Lung (tissue), 12 donors: ENCODE data around the gene H2AZ2. TPM values are rescaled to one million over a fixed set of nuclear protein-coding genes. Genes with fewer than 3 reads are reported as not detected.

ENCODE experiments used
- ATAC-seq: fragments of 200-7000 bp; cut with Tn5 transposase; one replicate; pipeline ENCODE4 v1.9.1; 2020; ENCODE audit warnings: moderate number of reproducible peaks; ENCODE audit not compliant: insufficient read depth, low FRiP score
- DNase-seq, 3 donors: peaks; one replicate each; pipeline ENCODE4 v3.0.0-alpha.2; 2013 to 2017
- H3K27ac ChIP-seq, 2 donors: one replicate each; pipeline ENCODE4 v1.5.1; 2013; ENCODE audit warnings: mild to moderate bottlenecking in 2 of 2, moderate library complexity in 2 of 2, control low read depth in 1 of 2, inconsistent platforms in 1 of 2, low read depth in 1 of 2, low read length in 1 of 2
- H3K27me3 ChIP-seq, 3 donors: one replicate each; pipeline ENCODE4 v1.5.1; 2013; ENCODE audit warnings: low read length in 2 of 3; ENCODE audit not compliant: control insufficient read depth in 3 of 3, insufficient read depth in 3 of 3
- H3K36me3 ChIP-seq, 4 donors: one replicate each; pipeline ENCODE4 v1.5.1; 2013; ENCODE audit warnings: low read length in 4 of 4, mild to moderate bottlenecking in 1 of 4, moderate library complexity in 1 of 4; ENCODE audit not compliant: control insufficient read depth in 4 of 4, insufficient read depth in 4 of 4
- H3K4me1 ChIP-seq, 5 donors: one replicate each; pipeline ENCODE4 v1.5.1; 2013; ENCODE audit warnings: low read length in 5 of 5, mild to moderate bottlenecking in 2 of 5, moderate library complexity in 1 of 5; ENCODE audit not compliant: control insufficient read depth in 5 of 5, insufficient read depth in 5 of 5
- H3K4me3 ChIP-seq: one replicate; pipeline ENCODE4 v1.5.1; 2013; ENCODE audit warnings: mild to moderate bottlenecking, control low read depth, moderate library complexity
- H3K9ac ChIP-seq, 2 donors: one replicate each; pipeline ENCODE4 v1.5.1; 2013; ENCODE audit warnings: low read length in 2 of 2, control low read depth in 1 of 2; ENCODE audit not compliant: insufficient read depth in 1 of 2
- H3K9me3 ChIP-seq, 4 donors: one replicate each; pipeline ENCODE4 v1.5.1; 2013; ENCODE audit warnings: low read length in 3 of 4, mild to moderate bottlenecking in 1 of 4, moderate library complexity in 1 of 4; ENCODE audit not compliant: control insufficient read depth in 4 of 4, insufficient read depth in 3 of 4
- WGBS, 2 donors: extraction: QIAGEN DNeasy Blood & Tissue Kit; methylation state at CpG; one replicate each; pipeline ENCODE4 v1.1.7; 2013; 5-methylcytosine and 5-hydroxymethylcytosine counted together
- polyA plus RNA-seq, 2 donors: library from polyadenylated mRNA; stranded (reverse); fragments of 200-250 nt; gene quantifications; one replicate each; pipeline ENCODE4 v1.2.1, GENCODE V29; 2013
- total RNA-seq, 2 donors: library from RNA; depleted of rRNA in 1 of 2; stranded (reverse); fragments of >200 nt in 1 of 2; gene quantifications; one replicate each; pipeline ENCODE4 v1.2.1, GENCODE V29; 2014 to 2021
- TF ChIP-seq, protein P1 (sequence below): IDR thresholded peaks from 2 replicates; pipeline ENCODE4 v1.5.1; 2012; ENCODE audit warnings: mild to moderate bottlenecking; ENCODE audit errors: control extremely low read depth, extremely low read depth
- donor health status: control.
- donor health status: control.
- donor health status: Bipolar disorder and iron deficiency.
- donor health status: healthy.
- donor health status: DM: yes; HTN: yes; CAD: no.

H2AZ2 gene
- total and polyA plus RNA-seq, 4 donors = 81.0 to 202 (median 111) TPM

DNA sequence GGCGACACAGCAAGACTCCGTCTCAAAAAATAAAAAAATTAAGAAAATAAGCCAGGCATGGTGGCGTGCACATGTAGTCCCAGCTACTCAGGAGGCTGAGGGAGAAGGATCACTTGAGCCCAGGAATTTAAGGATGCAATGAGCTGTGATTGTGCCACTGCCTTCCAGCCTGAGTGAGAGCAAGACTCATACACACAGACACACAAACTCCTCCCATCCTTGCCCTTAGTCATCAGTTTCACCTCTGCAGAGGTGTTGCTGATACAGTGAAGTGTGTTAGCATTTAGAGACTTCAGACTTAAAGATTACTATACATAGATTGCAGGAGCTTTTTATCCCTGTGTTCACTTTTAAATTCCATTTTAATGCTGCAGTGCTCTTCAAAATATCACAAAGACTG is 5.5 kb upstream of the H2AZ2 start:
- no peak overlapping the region for H3K27ac ChIP-seq
- no peaks in the 10 kb centered on the region for H3K27me3 ChIP-seq
- no peak overlapping the region for H3K4me3 ChIP-seq
- no peak overlapping the region for H3K9ac ChIP-seq
- ATAC-seq = no peak
- peaks cover 0 to 9% (median 0%) of the 10 kb centered on the region in 5 donors for H3K4me1 ChIP-seq
- TF ChIP-seq, protein P1, sequence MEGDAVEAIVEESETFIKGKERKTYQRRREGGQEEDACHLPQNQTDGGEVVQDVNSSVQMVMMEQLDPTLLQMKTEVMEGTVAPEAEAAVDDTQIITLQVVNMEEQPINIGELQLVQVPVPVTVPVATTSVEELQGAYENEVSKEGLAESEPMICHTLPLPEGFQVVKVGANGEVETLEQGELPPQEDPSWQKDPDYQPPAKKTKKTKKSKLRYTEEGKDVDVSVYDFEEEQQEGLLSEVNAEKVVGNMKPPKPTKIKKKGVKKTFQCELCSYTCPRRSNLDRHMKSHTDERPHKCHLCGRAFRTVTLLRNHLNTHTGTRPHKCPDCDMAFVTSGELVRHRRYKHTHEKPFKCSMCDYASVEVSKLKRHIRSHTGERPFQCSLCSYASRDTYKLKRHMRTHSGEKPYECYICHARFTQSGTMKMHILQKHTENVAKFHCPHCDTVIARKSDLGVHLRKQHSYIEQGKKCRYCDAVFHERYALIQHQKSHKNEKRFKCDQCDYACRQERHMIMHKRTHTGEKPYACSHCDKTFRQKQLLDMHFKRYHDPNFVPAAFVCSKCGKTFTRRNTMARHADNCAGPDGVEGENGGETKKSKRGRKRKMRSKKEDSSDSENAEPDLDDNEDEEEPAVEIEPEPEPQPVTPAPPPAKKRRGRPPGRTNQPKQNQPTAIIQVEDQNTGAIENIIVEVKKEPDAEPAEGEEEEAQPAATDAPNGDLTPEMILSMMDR = no peak
- no peak for DNase-seq
- H3K36me3 ChIP-seq = no peaks in the 10 kb centered on the region
- WGBS, 2 donors = 86 to 94% methylated on average over 3 of the region's 3 CpGs
- H3K9me3 ChIP-seq = no peaks in the 10 kb centered on the region

DNA sequence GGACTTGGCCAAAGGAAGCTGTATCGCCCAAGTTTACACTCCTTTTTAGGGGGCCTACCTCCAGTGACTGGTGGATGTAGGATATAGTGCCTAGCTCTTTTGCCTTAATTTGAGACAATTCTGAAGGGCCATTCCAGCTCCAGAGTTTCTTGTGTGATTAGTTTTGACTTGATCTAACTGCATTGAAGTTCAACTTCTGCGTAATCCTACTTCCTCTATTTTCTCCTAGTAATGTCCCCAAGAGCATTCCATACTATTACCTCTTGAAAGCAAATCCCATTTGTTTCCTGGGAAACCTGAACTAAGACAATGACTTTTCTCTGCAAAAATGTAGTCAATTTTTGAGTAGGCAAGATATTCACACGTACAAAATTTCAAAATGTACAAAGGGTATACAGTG is 4.7 kb upstream of the H2AZ2 start:
- Histone ChIP-seq H3K9me3 (no peaks in the 10 kb centered on the region), H3K27me3 (no peaks in the 10 kb centered on the region), H3K9ac (no peak overlapping the region), H3K36me3 (no peaks in the 10 kb centered on the region), H3K4me3 (no peak overlapping the region), H3K4me1 (peaks cover 0 to 9% (median 0%) of the 10 kb centered on the region in 5 donors), H3K27ac (no peak overlapping the region)
- WGBS, 2 donors = 74 to 84% methylated on average over 3 of the region's 3 CpGs
- ATAC-seq (no peak), DNase-seq (no peak)
- TF ChIP-seq, protein P1 = no peak

DNA sequence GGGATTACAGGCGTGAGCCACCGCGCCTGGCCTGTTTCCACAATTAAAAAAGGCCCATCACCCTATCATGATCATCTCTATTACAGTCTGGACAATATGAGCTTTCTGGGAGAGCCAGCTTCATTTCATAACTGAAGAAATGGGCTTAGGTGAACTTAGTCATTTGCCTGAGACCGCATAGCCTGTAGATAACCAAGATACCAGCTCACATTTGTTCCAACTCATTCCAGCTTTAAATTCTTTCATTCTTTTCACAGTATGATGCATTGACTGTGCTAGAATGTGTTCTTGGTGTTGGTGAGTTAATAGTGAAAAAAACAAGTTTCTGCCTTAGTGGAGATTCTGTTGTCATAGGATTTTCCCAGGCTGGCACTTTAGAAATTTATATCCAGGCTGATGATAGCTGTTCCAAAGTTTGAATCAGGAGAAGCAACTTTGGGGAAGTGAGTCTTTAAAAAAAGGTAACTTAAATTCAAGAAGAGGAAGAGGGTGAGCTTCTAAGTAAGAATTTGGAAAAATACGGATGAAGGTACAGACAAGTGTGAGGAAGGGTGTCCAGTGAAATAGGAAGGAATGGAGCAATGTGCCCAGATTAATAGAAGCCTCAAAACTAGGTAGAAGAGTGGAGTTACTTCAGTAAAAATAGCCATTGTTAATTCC is 2.1 kb upstream of the H2AZ2 start:
- DNase-seq (no peak), ATAC-seq (no peak)
- peaks cover 0 to 4% (median 0%) of the 10 kb centered on the region in 4 donors for H3K36me3 ChIP-seq
- no peaks in the 10 kb centered on the region for H3K27me3 ChIP-seq
- TF ChIP-seq, protein P1 = no peak
- 73 to 92% methylated on average over 5 of the region's 5 CpGs for WGBS, 2 donors
- no peak overlapping the region for H3K4me3 ChIP-seq
- no peak overlapping the region for H3K9ac ChIP-seq
- peaks cover 0 to 24% (median 2%) of the 10 kb centered on the region in 5 donors for H3K4me1 ChIP-seq
- no peaks in the 10 kb centered on the region for H3K9me3 ChIP-seq
- no peak overlapping the region for H3K27ac ChIP-seq
